HG02870 (cell line): ENCODE data around the gene ENTPD6.
A peak's percentile ranks its signal among the peaks of the same experiment; 100 is the strongest.
"Not testable (repeated sequence)": the region's sequence is repeated elsewhere in the genome, so short reads cannot be mapped to it uniquely, and the experiment has no call there.

Source experiments
- ATAC-seq: cut with Tn5 transposase; IDR thresholded peaks from one replicate; pipeline ENCODE4 v1.9.1; 2021; ENCODE audit warnings: mild to moderate bottlenecking, moderate library complexity; ENCODE audit not compliant: unreplicated experiment

Gene ENTPD6

DNA sequence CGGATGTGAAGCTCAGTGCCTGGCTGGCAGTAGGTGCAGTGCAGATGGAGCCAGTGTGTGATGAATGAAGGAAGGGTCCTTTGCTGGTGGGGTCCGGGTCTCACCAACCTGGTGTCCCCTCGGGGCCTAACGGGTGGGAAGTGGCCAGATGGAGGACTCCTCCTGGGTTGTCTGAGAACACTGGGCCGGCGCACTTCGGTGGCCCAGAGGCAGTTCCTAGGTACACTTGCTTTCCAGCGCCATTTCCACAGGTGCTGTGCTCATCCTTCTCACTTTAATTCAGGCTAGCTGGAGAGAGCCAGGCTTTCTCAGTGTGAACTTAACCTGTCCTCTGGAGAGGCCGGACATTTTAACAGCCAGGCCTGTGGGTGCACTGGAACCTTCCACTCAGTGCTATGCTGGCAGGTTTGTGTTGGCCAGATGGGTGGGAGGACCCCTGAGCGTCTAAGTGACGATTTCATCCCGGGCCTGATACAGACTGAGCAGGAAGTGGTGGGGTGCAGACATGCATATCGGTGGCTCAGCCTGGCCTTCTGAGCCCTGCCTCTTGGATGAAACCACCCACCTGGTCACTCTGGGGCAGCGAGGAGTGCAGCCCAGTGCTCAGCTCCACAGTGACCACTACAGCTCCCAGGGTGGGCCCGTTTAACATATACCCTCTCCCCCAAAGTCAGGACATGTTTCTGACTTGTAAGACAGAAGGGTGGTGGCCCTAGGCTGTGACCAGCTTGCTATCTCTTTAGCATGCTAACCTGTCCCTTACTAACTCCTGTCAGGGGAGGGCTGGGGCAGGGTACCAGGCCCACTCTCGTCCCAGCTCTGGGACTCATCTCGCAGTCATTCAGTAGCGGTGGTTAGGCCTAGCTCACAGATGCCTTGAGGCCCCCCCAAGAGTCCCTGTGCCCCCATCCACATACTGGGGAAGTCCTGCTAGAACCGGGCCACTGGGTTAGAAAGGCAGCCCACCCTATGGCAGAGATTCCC is 44.2 kb downstream of the ENTPD6 start:
- no peak for ATAC-seq

DNA sequence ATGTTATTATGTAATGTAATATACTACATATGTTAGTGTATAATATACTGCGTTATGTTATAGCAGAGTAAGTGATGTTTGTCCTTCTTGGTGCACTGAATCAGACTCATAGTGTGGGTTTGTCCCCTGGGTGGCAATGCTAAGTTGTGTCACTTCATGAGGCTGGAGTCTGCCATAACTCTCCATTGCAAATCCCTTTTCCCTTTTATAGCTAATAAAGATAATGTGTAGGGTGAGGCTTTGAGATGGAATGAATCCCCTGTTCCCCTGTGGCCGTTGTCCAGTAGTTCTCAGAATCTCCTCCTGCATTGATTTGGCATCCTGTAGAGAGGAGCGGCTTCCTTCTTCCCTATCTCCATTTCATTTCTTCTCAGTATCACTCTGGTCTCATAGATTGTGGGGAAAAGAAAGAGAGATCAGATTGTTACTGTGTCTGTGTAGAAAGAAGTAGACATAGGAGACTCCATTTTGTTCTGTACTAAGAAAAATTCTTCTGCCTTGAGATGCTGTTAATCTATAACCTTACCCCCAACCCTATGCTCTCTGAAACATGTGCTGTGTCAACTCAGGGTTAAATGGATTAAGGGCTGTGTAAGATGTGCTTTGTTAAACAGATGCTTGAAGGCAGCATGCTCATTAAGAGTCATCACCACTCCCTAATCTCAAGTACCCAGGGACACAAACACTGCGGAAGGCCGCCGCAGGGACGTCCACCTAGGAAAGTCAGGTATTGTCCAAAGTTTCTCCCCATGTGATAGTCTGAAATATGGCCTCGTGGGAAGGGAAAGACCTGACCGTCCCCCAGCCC is 45.5 kb downstream of the ENTPD6 start:
- ATAC-seq: not testable (repeated sequence)

DNA sequence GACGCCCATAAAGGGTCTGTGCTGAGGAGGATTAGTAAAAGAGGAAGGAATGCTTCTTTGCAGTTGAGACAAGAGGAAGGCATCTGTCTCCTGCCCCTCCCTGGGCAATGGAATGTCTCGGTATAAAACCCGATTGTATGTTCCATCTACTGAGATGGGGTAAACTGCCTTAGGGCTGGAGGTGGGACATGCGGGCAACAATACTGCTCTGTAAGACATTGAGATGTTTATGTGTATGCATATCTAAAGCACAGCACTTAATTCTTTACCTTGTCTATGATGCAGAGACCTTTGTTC is 46.1 kb downstream of the ENTPD6 start:
- not testable (repeated sequence) for ATAC-seq

DNA sequence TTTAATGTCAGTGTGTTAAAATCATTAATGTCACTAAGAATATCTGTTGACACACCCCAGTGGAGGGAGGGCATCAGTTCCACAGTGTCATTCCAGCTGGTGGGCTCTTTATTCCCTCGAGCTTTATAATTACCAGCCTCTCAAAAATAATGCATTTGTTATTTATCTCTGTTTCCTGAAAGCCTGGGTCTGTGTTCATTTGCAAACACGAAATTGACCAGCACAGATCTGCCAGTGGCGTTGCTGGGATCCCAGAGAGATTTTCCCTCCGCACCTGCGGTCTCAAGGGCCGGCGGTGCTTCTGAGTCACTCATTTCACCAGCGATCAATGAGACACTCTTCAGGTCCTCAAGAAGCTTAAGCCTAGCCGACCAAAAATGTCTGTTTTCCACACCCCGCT is 46.7 kb downstream of the ENTPD6 start:
- ATAC-seq: no peak

DNA sequence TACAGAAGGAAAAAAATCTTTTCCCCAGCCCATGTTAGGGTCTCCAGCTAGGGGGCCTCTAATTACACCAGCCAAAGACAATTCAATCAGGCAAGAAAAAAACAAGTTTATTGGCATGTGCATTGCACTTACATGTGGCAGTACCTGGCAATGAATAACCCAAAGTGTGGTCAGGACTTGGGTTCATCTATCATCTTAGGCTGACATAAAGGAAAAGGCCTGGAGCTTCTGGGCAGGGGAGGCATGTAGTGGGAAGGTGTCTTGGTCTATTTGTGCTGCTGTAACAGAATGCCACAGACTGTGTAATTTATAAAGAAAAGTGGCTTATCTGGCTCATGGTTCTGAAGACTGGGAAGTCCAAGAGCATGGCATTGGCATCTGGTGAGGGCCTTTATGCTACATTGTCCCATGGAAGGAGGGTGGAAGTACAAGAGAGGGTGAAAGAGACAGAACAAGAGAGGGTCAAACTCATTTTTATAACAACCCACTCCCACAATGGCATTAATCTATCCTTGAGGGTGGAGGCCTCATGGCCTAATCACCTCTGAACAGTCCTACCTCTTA is 48.0 kb downstream of the ENTPD6 start:
- ATAC-seq: no peak

DNA sequence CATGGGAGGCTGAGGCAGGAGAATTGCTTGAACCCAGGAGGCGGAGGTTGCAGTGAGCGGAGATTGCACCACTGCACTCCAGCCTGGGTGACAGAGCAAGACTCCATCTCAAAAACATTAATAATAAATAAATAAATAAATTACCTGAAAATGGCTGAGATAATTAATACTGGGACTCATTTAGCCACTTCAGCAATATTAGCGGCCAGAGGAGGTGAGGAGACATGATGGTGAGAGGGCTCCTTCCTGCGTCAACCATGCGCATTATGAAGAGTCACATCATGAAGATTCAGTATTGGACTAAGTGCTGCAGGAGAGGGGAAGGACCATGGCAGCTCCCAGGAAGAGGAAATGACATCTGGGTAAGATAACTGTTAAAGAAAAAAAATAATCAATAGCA is 49.5 kb downstream of the ENTPD6 start:
- no peak for ATAC-seq

DNA sequence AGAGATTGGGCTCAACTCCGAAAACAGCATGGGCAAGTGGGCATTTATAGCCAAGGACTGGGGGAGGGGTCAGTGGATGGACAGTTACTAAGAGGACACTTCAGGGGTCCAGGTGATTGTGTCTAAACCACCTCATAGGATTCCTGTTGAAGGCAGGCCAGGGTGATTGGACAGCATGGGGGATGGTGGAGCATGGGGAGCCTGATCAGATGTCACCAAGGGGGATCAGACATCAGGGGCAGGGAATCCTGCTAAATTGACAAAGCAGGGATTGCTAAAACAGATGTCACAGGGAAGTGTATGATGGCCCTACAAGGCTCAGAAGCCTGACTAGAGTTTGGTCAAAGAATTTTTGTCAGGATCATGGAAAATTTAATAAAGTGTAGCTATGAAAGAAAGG is 49.9 kb downstream of the ENTPD6 start:
- no peak for ATAC-seq

DNA sequence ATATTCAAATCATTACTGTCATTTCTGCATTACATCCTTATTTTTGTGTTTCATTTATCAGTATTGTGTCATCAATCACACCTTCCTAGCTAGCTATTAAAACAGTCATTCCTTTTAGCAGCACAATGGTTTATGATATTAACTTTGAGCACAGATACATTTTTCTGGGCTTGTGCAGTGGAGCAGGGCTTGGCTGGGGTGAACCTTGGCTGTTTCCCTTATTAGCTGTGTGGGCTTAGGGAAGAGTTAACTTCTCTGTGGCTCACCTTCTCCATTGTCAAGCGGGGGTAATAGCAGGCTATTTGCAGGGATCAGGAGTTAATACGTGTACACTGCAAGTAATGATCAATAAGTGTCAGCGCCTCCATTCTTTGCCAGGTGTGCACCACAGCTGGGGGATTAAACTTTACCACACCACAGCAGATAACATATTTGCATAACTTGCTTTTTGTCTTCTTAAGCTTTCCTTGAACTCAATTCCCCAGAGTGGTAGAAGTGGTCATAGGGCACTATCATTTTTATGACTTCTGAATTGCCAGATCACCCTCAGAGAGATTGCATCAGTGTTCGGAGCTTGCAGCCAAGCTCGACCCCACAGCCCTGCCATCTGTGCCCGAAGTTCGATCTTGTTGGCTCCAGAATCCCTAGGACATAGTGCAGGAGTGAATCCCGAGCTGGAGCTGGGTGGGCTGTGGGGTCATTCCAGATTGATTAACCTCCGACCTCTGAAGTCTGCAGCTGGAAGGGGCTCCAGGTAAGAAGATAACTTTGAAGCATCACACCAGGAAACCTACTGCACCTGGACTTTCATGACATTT is 50.9 kb downstream of the ENTPD6 start:
- no peak for ATAC-seq

DNA sequence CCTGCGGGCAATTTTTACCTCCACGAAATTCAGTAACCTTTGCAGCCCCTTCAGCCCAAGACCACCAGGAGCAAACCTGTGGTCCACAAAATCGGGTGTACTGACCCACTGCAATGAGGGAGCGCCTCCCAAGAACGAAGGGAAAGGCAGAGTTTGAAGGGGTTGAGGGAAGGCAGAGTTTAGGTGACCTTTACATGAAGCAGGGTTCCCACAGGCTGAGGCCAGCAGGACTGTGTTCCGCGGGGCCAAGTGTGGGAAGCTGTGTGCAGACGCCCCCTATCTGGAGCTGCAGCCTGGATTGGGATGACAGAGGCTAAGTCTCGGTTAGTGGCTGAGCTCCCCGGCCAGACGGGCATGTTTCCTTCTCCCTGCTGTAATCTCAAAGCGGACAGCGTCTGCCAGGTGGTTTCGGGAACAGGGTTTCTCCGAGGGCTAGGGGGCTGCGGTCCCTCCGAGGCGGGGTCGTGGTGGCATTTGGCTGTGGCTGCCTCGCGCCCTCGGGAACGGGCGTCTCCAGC is 51.5 kb downstream of the ENTPD6 start:
- ATAC-seq: no peak

DNA sequence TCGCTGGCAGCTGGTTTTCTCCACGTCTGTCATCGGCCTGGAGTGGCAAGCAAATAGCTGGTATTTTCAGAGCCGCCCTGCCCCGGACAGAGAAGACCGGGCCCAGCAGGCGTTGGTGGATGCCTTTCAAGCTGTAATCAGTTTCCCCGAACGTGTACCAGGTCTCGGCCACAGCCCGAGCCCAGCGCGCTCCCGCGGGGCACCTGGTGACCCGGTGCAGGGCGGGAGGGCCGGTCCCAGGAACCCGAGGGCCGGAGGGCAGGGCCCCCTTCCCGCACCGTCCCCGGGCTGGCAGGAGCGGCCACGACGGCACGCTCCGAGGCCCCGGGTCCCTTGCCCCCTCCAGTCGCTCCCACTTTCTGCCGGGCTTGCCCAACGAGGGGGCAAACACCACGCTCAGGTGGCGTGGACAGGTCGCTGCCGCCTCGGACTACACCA is 52.0 kb downstream of the ENTPD6 start:
- ATAC-seq: peak; percentile 30

DNA sequence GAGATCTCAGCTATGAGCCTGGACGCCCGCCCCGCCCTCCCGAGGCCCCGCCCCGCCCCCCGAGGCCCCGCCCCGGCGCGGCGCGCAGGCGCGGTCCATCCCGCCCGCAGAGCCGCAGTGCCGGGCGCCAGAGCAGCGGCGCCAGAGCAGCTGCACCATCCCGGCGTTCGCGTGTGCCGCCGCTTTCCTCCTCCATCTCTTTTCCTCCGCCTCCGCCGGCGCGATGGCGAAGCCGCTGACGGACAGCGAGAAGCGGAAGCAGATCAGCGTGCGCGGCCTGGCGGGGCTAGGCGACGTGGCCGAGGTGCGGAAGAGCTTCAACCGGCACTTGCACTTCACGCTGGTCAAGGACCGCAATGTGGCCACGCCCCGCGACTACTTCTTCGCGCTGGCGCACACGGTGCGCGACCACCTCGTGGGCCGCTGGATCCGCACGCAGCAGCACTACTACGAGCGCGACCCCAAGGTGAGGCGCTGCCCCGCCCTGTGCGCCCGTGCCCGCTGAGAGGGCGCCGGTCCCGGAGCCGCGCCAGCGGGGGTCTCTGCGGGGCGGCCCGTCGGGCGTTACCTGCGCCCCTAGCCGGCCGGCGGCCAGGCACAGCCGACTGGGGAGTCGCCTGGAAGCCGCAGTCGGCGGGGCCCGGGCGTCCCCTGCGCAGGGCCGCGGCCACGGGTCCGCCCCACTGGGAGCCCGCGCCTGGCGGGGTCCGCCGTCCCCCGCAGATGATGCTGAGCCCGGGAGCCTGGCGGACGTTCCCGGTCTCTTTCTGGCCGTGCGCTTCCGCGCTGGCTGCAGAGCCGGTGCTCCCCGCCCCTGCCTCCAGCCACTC is 52.7 kb downstream of the ENTPD6 start, which contains the start of gene PYGB:
TSS of gene PYGB (plus strand) at position 130 of the 830 bp plus-strand sequence. CDS start at position 224, 94 bp downstream.
- peak; percentile 62 for ATAC-seq

DNA sequence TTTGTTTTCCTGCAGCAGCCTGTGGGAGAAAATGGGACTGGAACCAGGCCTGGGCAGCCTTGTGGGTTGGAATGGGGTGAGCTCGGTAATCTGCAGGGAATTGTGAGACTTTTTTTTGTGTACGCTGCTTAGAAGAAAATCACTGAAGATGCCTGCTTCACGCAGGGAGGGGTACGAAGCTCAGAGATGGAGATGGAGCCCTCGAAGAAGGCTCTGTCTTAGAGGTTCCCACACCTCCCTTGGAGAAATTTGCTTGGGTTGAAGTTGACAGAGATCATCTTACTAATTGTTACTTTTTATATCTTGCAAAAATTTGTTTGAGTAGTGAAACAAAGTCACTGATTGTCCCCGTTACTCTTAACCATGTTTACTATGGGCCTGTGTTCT is 53.3 kb downstream of the ENTPD6 start:
- ATAC-seq: no peak

DNA sequence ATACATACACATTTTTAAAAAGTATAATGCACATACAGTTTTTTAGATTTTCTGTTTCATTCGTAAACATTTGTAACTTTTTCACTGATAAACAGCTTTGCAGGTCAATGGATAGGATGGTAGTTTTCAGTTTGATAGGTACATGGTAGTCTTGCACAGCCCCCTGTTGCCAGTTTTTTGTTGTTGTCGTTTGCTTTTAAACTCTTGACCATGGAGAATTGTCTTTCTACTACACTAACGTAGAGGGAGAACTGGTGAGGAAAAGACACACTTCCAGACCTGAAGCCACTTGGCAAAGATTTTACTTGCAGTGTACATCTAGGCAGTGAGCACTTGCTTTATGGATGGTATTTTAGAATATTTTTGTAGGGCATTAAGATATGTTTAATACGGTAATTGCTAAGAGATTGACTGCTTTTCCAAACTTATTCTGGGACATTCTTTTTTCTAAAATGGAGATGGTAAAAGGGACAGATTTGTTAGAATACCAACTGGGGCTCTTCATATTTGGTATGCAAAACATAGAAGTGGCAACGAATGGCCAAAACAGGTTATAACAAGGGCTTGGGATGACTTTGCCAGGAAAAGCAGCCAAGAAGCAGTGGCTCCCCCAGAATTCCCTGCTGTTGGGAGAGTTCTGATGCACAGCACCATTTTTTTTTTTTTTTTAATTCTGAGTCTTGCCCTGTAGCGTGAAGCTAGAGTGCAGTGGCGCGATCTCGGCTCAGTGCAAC is 53.9 kb downstream of the ENTPD6 start:
- ATAC-seq: no peak

DNA sequence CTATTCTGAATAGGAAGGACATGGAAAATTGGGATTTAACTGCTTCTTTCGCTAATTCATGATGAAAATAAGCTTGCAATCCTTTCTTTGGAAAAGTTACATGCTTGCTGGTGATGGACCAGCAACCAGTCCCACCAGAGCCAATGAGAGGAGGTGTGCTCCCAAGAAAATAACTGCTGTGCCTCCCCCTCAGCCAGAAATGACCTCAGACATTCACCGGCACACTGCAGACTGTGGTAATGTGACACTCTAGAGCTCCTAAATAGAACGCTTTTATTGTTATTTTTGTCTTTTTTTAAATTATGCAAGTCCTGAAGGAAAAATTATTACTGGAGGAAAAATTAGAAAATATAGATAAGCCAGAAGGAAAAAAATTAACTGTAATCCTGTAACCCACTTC is 55.0 kb downstream of the ENTPD6 start:
- ATAC-seq: no peak

DNA sequence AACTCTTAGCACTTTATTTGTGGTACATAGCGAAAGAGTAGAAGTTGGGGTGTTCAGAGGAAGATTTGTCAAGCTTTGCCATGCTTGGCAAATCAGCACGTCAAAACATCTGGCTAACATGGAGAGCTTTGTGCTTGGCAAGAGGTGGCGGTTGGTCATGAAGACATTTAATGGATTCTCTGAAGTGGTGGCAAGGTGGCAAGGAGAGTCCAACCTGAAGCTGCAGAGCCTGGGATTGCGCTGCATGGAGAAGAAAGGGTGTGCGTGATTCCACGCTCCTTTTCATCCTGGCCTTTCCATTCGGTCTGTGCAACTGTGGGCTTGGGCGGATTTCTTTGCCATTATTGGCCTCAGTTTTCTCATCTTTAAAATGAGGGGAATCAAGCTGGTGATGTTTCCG is 55.5 kb downstream of the ENTPD6 start:
- no peak for ATAC-seq

DNA sequence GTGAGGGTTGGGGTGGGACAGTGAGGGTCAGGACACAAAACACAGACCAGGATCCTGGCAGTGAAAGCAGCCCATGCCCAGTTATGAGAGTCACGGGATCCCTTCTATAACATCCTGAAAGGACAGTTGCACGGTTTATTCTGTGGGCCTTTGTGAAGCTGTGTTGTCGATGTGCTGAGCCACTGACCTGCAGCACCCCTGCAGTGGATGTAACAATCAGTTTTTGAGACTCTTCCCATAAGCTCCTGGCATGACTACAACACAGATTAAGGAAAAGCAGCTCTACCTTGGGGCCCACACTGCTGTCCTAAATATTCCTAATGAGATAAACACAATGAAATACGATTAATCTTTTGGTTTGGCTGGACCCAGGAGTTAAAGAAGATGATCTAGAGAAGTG is 56.0 kb downstream of the ENTPD6 start:
- no peak for ATAC-seq

DNA sequence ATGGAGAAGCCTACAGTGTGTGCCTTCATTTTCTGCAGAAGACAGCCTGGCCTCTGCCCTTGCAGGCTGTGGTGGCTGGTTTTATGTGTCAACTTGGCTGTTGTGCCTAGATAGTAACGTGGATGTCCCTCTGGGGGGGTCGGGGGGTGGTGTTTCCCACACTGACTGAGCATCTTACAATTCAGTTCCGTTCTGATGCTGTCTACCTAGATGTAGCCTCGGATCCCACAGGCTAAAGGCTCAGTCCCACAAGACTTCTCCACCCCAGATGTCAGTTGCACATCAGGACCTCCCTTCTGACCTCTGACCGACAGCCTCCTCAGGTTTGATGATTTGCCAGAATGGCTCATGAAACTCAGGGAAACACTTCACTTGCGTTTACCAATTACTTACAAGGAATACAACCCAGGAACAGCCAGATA is 56.7 kb downstream of the ENTPD6 start:
- ATAC-seq: no peak

DNA sequence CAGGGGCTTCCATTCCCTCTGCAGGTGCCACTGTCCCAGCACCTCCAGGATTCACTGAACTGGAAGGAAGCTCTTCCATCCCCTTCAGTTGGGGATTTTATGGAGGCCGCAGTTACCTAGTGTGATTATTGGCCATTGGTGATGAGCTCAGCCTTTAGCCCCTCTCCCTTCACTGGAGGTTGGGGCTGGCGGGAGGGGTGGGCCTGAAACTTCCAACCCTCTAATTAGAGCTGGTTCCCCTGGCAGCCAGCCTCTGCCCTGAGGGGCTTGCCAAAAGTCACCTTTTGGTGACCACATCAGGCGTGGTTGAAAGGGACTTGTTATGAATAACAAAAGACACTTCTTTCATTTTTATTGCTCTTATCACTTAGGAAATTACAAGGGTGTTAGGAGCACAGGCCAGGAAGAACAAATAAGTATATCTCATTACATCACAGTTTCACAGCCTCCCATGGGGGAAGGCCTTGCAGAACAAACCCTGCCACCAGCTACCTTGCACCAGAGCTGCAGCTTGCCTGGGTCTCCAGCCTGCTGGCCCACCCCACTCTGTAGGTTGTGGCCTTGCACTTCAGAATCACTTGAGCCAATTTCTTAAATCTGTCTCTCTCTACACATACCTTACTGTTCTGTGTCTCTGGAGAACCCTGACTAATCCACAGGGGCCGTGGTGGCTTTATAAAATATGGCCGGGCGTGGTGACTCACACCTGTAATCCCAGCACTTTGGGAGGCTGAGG is 57.3 kb downstream of the ENTPD6 start:
- no peak for ATAC-seq
